HG03025 (cell line): ENCODE data around the gene EOMES.

Source experiments
- ATAC-seq: cut with Tn5 transposase; IDR thresholded peaks from one replicate; pipeline ENCODE4 v1.9.1; 2021; ENCODE audit warnings: mild to moderate bottlenecking, moderate library complexity; ENCODE audit not compliant: unreplicated experiment, low FRiP score

EOMES gene

DNA sequence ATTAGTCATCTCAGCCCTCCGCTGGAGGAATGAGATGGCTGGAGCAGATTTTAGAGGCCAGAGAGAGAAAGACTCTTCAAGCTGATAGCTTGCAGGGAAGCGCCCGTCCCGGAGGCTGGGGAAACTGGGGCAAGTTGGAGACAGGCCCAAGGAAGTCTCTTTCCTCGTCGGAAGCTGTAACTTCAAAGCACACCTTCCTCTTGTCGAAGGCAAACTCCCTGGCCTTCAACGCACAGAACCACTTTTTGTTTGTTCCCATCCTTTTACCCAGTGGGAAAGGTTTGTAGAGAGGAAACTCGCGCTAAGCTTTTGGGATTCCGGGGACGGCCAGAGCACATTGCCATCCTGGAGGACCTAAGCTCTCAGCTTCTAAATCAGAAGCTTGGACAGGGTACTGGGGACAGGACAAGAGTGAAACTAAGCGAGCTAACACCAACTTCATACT is 900 bp upstream of the EOMES start:
- no peak for ATAC-seq

DNA sequence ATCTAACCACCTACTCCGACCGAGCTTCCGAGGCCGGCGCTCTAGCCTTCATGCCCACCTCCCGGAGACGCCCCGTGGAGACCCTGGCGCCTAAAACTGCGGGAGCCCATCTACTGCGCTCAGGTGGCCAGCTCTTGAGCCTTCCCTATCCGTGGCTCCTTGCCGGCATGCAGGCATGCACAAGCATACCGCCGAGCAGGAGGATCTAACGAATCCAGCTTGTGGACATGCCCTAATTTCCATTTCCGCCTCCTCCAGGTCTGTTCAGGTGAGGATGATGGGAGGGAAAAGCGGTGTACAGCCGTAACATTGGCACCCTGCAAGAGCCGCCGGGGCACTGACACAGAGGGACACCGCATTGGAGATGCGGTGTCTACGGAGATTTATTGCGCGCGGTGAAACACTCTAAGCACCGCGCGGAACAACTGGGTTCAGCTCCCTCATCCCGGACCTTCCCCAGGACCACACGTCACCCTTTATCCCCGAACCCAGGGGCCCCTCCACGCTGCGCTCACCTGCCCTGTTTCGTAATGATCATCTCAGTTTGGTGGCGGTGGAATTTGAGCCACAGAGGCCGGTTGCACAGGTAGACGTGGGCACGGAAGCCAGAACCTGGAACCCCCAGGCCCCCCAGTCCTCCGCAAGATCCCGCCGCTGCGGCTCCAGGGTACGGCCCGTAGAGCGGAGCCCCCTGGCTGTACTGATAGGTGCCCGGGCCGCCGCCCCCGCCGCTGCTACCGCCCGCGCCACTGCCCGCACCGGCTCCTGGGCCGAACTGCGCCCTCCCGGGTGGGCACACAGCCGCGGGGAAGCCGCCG is 1.0 kb downstream of the EOMES start:
- peak; percentile 7 for ATAC-seq

DNA sequence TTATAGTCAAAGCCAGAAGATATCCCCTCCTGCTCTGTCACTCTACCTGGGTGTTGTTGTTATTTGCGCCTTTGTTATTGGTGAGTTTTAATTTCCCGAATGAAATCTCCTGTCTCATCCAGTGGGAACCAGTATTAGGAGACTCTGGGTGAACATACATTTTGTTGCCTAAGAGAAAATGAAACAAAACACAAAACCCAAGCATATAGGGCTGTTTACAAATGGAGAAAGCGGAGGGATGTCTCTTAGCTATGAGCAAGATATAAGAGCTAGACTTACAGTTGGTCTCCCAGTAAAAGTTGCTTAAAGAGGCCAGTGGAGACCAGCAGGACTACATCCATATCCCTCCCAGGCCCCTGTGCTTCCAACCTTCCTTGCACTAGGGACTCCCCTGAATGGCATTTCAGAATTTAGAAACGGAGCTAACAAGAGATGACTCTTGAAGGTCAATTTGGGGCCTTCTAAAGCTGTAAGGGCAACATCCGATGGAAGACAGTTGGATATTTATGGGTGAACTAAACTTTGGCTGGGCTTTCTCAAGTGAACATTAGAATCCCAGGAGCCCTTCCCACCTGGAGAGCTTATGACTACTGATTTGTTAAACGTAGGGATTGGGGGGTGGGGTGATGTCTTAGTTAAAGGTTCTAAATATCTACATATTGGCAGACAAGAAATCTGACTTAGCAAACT is 2.7 kb downstream of the EOMES start:
- ATAC-seq = no peak

DNA sequence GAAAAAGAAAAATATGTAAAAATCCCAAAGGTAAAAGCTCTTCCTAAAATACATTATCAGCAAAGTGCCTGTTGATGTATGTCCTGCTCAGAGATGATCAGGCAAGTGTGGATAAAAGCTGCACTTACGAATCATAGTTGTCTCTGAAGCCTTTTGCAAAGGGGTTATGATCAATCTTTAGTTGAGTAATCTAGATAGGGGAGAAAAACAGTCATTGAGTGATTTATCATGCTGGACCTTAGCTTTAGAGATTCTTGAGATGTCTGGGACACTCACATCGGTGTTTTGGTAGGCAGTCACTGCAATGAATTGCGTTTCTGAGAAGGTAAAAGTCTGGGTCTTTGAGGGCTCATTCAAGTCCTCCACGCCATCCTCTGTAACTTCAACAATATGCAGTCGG is 3.7 kb downstream of the EOMES start:
- no peak for ATAC-seq

DNA sequence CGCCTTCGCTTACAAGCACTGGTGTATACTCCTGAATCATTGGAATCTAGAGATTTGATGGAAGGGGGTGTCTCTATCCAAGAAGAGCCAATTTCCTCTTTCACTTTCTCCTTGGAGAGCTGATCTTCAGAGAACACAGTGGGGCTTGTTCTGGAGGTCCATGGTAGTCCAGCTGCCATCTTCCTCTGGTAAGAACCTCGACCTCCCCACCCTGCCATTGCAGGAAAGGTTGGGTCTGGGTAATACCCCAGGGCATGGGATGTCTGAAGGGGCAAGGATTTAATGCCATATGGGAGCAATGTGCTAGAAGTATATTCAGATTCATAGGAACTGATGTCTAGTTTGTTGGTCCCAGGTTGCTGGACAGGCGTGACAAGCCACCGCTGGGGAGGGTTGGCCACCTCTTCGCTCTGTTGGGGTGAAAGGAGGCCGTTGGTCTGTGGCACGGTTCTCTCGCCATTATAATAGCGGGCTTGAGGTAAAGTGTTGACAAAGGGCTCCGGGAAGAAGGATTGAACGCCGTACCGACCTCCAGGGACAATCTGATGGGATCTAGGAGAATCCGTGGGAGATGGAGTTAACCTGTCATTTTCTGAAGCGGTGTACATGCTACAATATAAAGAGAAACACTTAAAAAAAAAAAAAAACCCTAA is 4.8 kb downstream of the EOMES start:
- ATAC-seq = no peak

DNA sequence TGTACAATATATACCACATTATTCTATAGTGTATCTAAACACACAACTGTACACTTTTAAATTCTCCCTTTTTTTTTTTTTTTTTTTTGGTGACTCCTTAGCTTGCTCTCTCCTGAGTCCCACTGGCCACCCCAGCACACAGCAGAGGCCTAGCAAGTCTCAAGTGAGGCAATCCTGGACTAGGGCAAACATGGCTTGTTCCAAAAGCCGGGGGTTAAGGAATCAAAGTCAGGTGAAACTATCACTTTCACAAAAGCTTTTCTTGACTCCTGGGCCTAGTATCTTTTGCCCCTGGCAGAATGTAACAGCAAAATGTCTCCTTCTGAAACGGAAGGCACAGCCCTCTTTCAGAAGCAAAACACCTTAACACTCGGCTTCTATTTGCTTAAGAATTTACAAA is 5.8 kb downstream of the EOMES start:
- ATAC-seq = no peak

DNA sequence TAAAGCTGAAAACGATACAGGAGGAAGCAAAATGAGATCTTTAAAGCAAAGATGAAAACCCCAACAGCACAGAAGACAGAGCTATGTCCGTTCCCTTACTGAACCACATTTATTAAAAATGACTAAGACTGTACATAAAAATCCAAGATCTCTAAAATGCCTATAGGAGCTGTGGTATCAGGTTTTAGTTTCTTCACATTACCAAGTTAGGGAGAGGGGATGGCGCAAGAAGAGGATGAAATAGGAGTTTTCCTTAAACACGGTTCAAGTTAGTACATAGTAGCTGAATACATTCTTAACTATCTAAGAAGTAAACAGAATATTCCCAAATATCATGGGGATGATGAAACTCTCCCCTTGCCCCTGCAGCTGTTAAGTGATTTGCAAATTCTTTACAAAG is 6.3 kb downstream of the EOMES start:
- no peak for ATAC-seq

DNA sequence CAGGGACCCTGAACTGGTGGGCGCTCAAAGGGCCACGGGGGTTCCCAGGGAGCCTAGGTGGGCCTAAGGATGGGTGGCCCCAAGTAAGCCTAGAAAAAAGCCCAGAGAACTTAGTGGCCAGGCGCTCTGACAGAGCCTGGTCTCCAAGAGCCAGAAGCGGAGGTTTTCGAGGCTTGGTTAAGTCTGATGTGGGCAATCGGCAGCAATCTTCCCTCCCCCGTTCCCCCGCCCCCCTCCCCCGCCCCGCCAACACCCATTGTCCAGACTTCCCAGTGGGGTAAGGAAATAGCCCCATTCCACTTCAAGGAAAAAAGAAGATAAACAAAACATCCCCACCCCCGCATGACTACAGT is 6.7 kb downstream of the EOMES start:
- ATAC-seq = no peak

DNA sequence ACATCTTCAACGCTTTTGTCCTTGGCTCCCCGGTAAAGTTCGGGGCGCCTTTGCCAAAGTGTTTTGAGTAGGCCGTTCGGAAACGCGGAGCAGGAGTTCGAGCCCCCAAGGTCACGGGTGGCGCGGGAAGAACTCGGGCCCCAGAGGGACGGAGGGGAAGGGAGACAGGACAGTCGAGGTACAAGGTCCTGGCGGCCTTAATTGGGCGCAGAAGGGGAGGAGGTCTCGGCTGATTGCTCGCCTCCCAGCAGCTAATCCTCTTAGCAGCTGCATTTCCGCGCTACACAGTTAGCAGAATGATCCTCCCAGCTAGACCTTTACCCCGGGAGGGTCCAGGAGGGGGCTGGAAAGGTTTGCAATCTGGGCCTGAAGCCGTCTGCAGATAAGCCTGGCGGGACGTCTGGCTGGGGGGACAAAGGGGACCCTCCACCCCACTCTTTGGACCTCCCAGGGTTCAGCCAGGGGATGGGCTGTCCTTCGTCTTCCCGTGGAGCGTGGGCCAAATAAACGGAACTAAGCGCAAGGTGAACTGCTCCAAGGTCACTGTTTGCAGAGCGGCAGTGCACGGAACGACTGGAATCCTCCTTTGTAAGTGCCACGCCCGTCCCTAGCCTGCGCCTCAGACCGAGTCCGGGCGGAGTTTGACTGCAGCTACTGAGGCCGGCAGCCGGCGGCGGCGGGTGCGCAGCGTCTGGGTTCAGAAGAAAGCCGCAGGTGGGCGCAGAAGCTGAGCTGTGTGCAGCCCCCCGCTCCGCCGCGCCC is 7.2 kb downstream of the EOMES start:
- ATAC-seq = no peak

DNA sequence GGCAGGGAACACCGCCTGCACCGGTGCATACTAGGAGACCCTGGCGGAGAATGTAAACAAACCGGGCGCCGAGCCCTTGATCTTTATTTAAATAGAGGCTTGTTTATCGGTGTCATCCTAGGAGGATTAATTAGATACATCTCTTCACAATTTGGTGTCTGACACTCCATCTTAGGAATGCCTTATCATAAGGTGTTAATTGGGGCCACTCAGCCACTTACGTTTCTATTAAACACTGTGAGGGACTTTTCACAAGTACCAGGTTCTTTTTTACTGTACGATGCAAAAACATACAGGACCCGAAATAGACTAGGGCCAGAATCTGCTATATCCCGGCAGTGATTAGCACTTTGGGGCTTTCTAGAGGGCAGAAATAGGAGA is 8.0 kb downstream of the EOMES start:
- no peak for ATAC-seq

DNA sequence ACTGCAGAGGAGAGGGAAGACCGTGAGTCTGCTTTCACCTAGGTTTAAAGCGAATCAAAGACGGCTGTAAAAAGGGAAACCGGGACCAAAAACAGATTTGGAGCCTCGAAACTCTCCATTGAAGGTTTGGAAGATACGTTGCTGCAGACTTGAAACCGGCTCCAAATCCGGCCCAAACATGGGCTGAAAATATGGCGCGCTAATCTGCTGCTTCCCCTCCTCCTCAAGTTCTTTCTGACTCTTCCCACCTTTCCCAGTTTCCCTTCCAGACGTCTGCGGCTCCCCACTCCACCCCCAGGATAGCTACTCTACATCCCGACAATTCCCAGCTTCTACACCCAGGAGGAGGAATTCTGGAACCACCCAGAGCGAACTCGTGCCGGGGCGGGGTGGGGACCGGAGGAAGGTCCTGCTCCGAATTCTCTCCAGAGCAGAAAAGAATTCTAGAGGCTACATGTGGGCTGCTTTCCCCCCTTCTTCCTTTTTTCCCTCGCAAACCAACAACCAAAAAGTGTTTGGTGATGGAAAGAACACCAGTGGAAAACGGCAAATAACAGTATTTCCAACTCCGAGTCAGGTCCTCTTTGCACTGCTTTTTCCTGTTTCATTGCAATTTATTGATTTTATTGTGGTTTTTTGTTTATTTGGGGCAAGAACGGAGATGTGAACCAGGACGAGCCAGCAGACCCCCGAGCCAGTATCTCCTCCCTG is 8.5 kb downstream of the EOMES start:
- no peak for ATAC-seq

DNA sequence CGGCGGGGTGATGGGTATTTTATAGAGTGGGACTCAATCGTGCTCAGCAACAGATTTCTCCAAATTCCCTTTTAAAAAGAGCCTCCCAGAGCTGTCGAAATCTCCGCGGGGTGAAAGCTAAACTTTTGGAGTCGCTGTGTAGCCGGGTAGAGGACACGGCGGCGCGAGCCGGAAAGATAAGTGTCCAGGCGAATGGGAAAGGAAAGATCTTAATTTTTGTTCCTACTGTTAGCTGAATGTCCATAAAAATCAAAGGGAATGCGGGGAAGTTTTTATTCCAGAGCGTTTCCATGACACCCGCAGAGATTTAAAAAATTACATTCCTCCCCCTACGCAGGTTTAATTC is 9.1 kb downstream of the EOMES start:
- no peak for ATAC-seq

DNA sequence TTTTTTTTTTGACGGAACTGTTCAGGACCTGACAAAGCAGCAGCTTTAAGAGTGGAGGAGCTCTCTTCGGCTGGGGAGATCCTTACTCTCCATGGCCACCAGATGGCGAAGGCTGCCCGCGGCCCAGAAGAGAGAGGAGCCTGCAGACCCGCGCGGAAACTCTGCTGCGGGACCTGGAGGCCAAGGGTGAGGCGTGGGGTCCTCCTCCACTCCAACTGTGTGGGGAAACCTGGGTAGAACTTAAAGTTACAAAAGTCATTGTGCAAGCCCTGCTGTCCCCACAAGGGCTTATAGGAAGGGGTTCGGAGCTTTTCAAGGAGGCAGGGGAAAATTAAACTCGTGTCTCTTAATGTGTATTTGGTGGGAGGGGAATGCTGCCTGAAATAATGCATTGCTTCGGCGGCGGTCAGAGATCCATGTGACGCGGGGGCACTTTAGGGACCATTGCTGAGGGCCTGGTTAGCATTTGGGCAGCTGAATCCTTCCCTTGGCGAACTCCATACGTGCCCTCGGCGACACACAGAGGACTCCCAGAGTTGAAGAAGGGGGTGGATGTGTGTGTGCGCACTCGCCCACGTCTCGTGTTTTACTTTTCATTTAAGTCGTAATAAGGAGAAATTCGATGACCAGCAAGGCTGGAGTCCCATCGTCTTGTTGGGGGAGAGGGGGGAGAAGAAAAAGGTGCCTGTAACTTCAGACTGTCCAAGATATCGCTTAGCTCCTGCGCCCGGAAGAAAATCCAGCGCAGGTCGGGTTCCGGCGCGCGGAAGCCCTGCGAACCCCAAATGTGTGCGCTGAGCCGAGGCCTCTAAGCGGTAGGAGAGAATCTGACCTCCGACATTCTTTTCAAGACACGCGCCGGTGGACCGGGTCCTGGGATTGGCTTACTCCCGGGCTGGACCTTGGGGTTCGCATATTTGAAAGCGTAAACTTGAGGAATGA is 9.7 kb downstream of the EOMES start:
- peak; percentile 92 for ATAC-seq

DNA sequence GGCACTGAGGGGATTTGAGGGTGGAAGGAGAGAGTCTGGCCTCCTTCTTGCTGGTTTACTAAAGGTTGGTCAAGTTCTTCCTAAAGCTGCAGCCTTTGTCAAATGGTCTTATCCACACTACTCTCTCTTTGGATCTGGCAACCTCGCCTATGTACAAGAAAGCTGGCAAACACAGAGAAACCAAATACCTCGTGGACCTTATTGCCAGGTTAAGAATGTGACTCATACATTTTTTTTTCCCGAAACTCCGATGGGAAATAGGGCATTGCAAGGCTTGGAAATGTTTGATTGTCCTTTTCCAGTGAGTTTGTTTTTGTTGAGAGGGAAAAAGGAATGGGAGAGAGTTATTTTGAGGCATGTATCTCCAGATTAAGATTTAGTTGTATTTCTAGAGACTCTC is 13.9 kb downstream of the EOMES start:
- ATAC-seq = no peak

DNA sequence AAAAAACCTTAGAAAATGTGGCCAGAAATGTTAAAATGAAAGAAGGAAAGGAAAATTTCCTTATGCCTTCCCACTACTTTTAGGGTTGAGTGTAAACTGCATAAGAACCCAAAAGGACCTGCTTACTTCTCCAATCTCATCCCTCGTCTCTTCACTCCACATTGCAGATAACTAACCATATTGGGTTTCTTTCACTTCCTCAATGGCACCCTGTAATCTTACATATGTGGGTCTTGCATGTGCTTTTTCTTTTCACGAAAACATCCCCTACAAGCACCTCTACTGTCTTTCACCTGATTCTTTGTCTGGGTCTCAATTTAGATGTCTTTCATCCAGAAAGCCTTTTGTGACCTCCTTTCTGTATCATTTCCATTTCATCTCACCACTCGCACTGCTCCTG is 23.1 kb downstream of the EOMES start:
- ATAC-seq = no peak

DNA sequence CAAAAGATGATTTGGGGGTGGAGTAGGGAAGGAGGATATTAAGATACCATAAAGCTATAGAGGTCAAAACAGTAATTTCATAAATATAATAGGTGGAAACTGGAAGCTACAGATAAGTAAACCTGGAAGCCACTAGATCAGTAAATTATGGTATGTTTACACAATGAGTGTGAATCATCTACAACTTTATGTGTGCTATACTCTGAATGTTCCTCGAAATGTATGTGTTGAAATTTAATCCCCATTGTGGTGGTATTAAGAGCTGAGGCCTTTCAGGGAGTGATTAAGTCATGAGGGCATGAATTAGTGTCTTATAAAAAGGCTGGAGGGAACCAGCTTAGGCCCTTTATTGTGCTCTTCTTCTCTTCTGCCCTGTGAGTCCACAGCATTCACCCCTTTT is 25.2 kb downstream of the EOMES start:
- ATAC-seq = no peak

DNA sequence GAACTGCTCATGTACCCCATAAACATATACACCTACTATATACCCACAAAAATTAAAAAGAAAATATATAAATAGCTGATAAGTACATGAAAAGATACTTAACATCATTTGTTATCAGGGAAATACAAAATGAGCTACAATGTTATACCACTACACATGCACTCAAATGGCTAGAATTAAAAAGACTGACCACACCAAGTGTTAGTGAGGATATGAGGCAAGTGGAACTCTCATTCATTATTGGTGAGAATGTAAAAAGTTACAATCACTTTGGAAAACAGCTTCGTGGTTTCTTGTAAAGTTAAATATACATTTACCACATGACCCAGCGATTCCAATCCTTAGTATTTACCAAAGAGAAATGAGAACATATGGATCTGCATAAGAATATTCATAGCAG is 26.5 kb downstream of the EOMES start:
- no peak for ATAC-seq

DNA sequence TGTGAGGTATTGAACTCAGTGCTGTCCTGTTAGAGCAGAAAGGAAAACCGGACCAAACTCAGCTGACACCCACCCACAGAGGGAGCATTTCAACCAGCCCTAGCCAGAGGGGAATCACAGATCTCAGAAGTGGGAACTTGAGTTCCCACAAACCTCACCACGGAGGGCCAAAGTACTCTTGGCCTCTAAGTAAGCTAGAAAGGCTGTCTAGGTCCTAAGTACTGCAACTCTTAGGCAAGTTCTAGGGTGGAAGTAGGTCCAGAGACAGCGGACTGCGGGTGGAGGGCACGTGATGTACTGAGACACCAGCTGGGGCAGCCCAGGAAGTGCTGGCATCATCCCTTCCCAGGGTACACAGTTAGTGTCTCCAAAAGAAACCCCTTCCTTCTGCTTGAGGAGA is 34.1 kb downstream of the EOMES start:
- no peak for ATAC-seq

DNA sequence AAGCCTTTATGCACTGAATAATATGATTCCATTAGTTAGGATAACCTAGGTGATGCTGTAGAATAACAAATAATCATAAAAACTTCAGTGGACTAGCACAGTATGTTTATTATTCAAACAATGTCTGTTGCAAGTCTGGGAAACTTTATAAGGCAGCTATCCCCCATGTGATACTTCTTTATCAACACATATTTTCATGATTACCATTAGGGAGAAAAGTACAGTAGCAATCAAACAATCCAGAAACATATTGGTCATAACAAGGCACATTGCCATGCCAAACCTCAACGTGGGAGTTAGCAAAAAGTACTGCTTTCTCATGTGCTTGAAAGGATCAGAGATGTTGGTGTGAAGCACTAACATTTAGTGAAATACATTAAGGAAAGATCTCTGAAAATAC is 35.5 kb downstream of the EOMES start:
- no peak for ATAC-seq
